CD4-positive, alpha-beta T cell (primary cell): Measurements from ENCODE around the gene RABEP2. TPM values are rescaled to one million over a fixed set of nuclear protein-coding genes. Genes with fewer than 3 reads are reported as not detected.

Experiments used
- ATAC-seq: fragments of 200-7000 bp; cut with Tn5 transposase; one replicate; pipeline ENCODE4 v1.10.0; 2022; ENCODE audit warnings: mild to moderate bottlenecking; ENCODE audit not compliant: poor library complexity
- CTCF ChIA-PET: fragments of 350-600 bp; sonication (Branson Sonifier 250); formaldehyde crosslinking; loops from one replicate; lab custom pipeline; 2021; ENCODE audit warnings: antibody characterized with exemption, inconsistent platforms; lab: Charles Lee
- POLR2A ChIA-PET: fragments of 350-600 bp; sonication (Branson Sonifier 250); formaldehyde crosslinking; loops from one replicate; lab custom pipeline; 2021; ENCODE audit warnings: antibody characterized with exemption, inconsistent platforms; lab: Charles Lee
- DNase-seq, 14 experiments: peaks; one replicate each; pipeline ENCODE4 v3.0.0-alpha.2; 2013 to 2020; ENCODE audit warnings: mixed read lengths in 2 of 14
- H3K27ac ChIP-seq, 2 donors: one replicate each; pipeline versions ENCODE4 v1.5.1 to v1.7.0; 2013; ENCODE audit warnings: low read length in 2 of 2, low read depth in 1 of 2, mild to moderate bottlenecking in 1 of 2
- H3K27me3 ChIP-seq, 2 experiments: 1 replicate in 1 of 2; 2 replicates in 1 of 2; pipeline versions ENCODE4 v1.6.1 to v1.7.0; 2013; ENCODE audit warnings: low read length in 2 of 2, control low read depth in 1 of 2, mild to moderate bottlenecking in 1 of 2, moderate library complexity in 1 of 2; ENCODE audit not compliant: insufficient read depth in 2 of 2, control insufficient read depth in 1 of 2
- H3K36me3 ChIP-seq: one replicate; pipeline ENCODE4 v1.6.1; 2013; ENCODE audit warnings: low read length, control low read depth; ENCODE audit not compliant: insufficient read depth
- H3K4me1 ChIP-seq: one replicate; pipeline ENCODE4 v1.6.1; 2013; ENCODE audit warnings: low read length, control low read depth; ENCODE audit not compliant: insufficient read depth
- H3K4me3 ChIP-seq: one replicate; pipeline ENCODE4 v1.5.1; 2013; ENCODE audit warnings: mild to moderate bottlenecking, low read length, moderate library complexity
- H3K9me3 ChIP-seq, 2 experiments: 1 replicate in 1 of 2; 2 replicates in 1 of 2; pipeline versions ENCODE4 v1.6.1 to v1.7.0; 2013; ENCODE audit warnings: low read length in 2 of 2, mild to moderate bottlenecking in 2 of 2, control low read depth in 1 of 2, moderate library complexity in 1 of 2; ENCODE audit not compliant: control insufficient read depth in 1 of 2, insufficient read depth in 1 of 2
- H3K27ac Mint-ChIP-seq: one replicate; pipeline ENCODE4 v1.8.0; 2020; ENCODE audit warnings: mixed read lengths
- H3K27me3 Mint-ChIP-seq: one replicate; pipeline ENCODE4 v1.8.0; 2021; ENCODE audit warnings: mixed read lengths
- H3K36me3 Mint-ChIP-seq: one replicate; pipeline ENCODE4 v1.8.0; 2021; ENCODE audit warnings: low read depth, mixed read lengths
- H3K4me1 Mint-ChIP-seq: one replicate; pipeline ENCODE4 v1.8.0; 2021; ENCODE audit warnings: low read depth, mixed read lengths
- H3K4me3 Mint-ChIP-seq: one replicate; pipeline ENCODE4 v1.8.0; 2020; ENCODE audit warnings: mild to moderate bottlenecking, mixed read lengths
- H3K9me3 Mint-ChIP-seq: one replicate; pipeline ENCODE4 v1.8.0; 2020; ENCODE audit warnings: mixed read lengths
- intact Hi-C, 2 experiments: fragments of 100-400 bp; cut with DNase I in 1 of 2; cut with micrococcal nuclease in 1 of 2; formaldehyde crosslinking; loops; one replicate each; pipeline versions ENCODE4 v1.15.1 to v1.9.0; 2023 to 2025; cut with DNase I, micrococcal nuclease
- polyA plus RNA-seq, 2 donors: library from polyadenylated mRNA; unstranded; fragments of 120-200 nt; gene quantifications; one replicate each; pipeline ENCODE4 v1.2.1, GENCODE V29; 2013
- total RNA-seq, 174 experiments: library from RNA in 2 of 174; stranded (reverse) in 2 of 174; gene quantifications; one replicate each; pipeline ENCODE4 v1.2.3 and lab custom pipeline; 2021 to 2026
- TF ChIP-seq, protein P1 (sequence below): fragments of 200-600 bp; IDR thresholded peaks from one replicate; pipeline ENCODE4 v1.8.0; 2022; ENCODE audit warnings: antibody characterized with exemption, mild to moderate bottlenecking

Gene RABEP2, protein sequence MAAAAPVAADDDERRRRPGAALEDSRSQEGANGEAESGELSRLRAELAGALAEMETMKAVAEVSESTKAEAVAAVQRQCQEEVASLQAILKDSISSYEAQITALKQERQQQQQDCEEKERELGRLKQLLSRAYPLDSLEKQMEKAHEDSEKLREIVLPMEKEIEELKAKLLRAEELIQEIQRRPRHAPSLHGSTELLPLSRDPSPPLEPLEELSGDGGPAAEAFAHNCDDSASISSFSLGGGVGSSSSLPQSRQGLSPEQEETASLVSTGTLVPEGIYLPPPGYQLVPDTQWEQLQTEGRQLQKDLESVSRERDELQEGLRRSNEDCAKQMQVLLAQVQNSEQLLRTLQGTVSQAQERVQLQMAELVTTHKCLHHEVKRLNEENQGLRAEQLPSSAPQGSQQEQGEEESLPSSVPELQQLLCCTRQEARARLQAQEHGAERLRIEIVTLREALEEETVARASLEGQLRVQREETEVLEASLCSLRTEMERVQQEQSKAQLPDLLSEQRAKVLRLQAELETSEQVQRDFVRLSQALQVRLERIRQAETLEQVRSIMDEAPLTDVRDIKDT
- total RNA-seq (10 to 100 TPM; 23.3 to 23.4 TPM), total RNA-seq (lab: John Stamatoyannopoulos, UW) (14.1 to 70.3 (median 32.1) reads per million in 172 experiments)
- 13.0 TPM for polyA plus RNA-seq (2013, experiment 1 of 2)
- 18.4 TPM for polyA plus RNA-seq (2013, experiment 2 of 2)

GRCh38 chr16:28924762-28925385 lies at the start of gene RABEP2:
TSS of gene RABEP2 (minus strand) at chr16:28925238. CDS start at chr16:28925163, 75 bp downstream.
- TF ChIP-seq, protein P1, sequence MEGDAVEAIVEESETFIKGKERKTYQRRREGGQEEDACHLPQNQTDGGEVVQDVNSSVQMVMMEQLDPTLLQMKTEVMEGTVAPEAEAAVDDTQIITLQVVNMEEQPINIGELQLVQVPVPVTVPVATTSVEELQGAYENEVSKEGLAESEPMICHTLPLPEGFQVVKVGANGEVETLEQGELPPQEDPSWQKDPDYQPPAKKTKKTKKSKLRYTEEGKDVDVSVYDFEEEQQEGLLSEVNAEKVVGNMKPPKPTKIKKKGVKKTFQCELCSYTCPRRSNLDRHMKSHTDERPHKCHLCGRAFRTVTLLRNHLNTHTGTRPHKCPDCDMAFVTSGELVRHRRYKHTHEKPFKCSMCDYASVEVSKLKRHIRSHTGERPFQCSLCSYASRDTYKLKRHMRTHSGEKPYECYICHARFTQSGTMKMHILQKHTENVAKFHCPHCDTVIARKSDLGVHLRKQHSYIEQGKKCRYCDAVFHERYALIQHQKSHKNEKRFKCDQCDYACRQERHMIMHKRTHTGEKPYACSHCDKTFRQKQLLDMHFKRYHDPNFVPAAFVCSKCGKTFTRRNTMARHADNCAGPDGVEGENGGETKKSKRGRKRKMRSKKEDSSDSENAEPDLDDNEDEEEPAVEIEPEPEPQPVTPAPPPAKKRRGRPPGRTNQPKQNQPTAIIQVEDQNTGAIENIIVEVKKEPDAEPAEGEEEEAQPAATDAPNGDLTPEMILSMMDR = no peak
- Mint-ChIP-seq H3K4me1 (peaks cover 20% of the 10 kb centered on the region), H3K27ac (peak within 1 kb of the TSS; percentile 97), H3K36me3 (peaks cover 37% of the 10 kb centered on the region), H3K27me3 (no peaks in the 10 kb centered on the region), H3K4me3 (peak within 1 kb of the TSS; percentile 91), H3K9me3 (no peaks in the 10 kb centered on the region)
- H3K27me3 ChIP-seq = no peaks in the 10 kb centered on the region
- ATAC-seq = peak; percentile 79
- H3K36me3 ChIP-seq = peaks cover 10% of the 10 kb centered on the region
- peaks cover 14% of the 10 kb centered on the region for H3K4me1 ChIP-seq
- intact Hi-C loops = loop anchor here (1.0 to 5.0 kb wide), 4 partner anchors 44 to 102 kb away; partner anchors contain the start of gene TUFM (in 2 of the 2)
- CTCF ChIA-PET = interaction anchor here (1.1 to 8.3 kb wide), 3 partner anchors 20 to 79 kb away, joined by 3 to 34 read pairs (median 4); partner anchors contain the start of genes SH2B1 and TUFM
- H3K27ac ChIP-seq = peak within 1 kb of the TSS; percentile 93 to 98
- POLR2A ChIA-PET = interaction anchor here (0.9 to 3.7 kb wide), 10 partner anchors 12 to 101 kb away, joined by 3 to 33 read pairs (median 10); partner anchors contain the start of genes ATXN2L, NFATC2IP and TUFM
- no peaks in the 10 kb centered on the region for H3K9me3 ChIP-seq
- DNase-seq = peak; percentile 88 to 97 (median 95)
- peak within 1 kb of the TSS; percentile 92 for H3K4me3 ChIP-seq

DNA sequence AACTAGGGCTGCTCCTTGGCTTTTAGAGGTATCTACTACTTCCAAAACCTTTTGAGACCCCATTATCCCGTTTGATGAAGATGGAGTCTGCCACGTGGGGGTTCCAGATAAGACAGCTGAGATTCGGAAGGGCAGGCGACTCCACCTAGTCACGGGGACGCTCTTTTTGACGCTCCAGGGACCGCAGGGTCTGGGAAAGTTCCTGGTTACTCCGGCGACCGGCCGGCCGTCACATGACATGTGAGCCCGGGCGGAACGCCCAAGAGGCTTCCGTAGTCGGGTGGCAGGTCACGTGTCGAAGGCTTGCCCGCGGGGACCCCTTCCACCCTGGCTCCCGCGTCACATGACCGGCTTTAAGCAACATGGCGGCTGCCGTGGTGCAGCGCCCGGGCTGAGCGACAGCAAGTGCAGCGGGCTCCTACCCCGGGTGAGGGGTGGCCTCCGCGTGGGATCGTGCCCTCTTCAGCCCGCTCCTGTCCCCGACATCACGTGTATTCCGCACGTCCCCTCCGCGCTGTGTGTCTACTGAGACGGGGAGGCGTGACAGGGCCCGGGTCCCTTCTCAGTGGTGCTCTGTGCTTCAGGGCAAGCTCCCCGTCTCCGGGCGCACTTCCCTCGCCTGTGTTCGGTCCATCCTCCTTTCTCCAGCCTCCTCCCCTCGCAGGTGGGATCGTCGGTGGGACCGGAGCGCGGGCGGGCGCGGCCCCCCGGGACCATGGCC lies 49.6 kb upstream of the RABEP2 start, which contains the start of gene SPNS1:
Gene SPNS1 (plus strand): TSS at position 342 of the 721 bp plus-strand sequence. CDS start 374 bp downstream, at position 716.
- H3K27me3 ChIP-seq = no peaks in the 10 kb centered on the region
- peak; percentile 89 for ATAC-seq
- H3K27ac Mint-ChIP-seq = peak within 1 kb of the TSS; percentile 94
- DNase-seq = peak; percentile 77 to 95 (median 86)
- peaks cover 33% of the 10 kb centered on the region for H3K4me1 ChIP-seq
- H3K9me3 Mint-ChIP-seq = no peaks in the 10 kb centered on the region
- H3K4me1 Mint-ChIP-seq = peaks cover 43% of the 10 kb centered on the region
- no peaks in the 10 kb centered on the region for H3K27me3 Mint-ChIP-seq
- peak within 1 kb of the TSS; percentile 43 to 55 for H3K27ac ChIP-seq
- peaks cover 24% of the 10 kb centered on the region for H3K36me3 Mint-ChIP-seq
- no peaks in the 10 kb centered on the region for H3K9me3 ChIP-seq
- H3K4me3 Mint-ChIP-seq = peak within 1 kb of the TSS; percentile 99
- peak within 1 kb of the TSS; percentile 88 for H3K4me3 ChIP-seq
- intact Hi-C loops = loop anchor here in 1 of 2 experiments (1.0 kb wide), 1 partner anchor 23 kb away; no protein-coding TSS in a partner anchor
- H3K36me3 ChIP-seq = peaks cover 19% of the 10 kb centered on the region
- TF ChIP-seq, protein P1 = no peak
- POLR2A ChIA-PET = interaction anchor here (0.6 to 3.3 kb wide), 13 partner anchors 12 to 152 kb away, joined by 3 to 65 read pairs (median 4); partner anchors contain the start of genes ATXN2L, LAT, NFATC2IP and SH2B1
- CTCF ChIA-PET = interaction anchor here (0.6 to 1.5 kb wide), 7 partner anchors 12 to 55 kb away, joined by 3 to 8 read pairs (median 6); no protein-coding TSS in a partner anchor
